EL (cell line): ENCODE results near the gene SURF6.
"Not testable (repeated sequence)": the region's sequence is repeated elsewhere in the genome, so short reads cannot be mapped to it uniquely, and the experiment has no call there.

Experiments
- DNase-seq: peaks from one replicate; pipeline ENCODE4 v3.0.0-alpha.2; 2016

The SURF6 gene

DNA sequence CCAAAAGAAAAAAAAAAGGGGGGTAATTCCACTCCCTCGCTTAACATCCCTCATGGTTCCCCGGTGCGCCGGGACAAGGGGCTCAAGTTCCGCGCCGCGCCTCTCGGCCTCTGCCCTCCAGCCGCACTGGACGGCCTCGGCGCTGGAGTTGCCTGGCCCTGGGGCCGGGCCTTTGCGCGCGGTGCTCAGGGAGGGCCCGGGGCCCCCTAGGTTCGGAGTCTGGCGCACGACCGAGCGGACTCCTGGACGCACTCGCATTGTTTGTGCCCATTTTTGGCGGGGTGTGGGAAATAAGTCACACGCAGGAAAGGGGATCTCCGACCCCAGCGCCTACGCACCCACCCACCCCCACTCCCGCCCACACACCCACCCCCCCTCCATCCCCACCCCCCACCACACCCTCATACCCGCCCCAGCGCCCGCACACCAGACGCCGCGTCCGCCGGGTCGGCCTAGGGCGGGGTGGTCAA lies 11.6 kb upstream of the SURF6 start:
- no peak for DNase-seq

DNA sequence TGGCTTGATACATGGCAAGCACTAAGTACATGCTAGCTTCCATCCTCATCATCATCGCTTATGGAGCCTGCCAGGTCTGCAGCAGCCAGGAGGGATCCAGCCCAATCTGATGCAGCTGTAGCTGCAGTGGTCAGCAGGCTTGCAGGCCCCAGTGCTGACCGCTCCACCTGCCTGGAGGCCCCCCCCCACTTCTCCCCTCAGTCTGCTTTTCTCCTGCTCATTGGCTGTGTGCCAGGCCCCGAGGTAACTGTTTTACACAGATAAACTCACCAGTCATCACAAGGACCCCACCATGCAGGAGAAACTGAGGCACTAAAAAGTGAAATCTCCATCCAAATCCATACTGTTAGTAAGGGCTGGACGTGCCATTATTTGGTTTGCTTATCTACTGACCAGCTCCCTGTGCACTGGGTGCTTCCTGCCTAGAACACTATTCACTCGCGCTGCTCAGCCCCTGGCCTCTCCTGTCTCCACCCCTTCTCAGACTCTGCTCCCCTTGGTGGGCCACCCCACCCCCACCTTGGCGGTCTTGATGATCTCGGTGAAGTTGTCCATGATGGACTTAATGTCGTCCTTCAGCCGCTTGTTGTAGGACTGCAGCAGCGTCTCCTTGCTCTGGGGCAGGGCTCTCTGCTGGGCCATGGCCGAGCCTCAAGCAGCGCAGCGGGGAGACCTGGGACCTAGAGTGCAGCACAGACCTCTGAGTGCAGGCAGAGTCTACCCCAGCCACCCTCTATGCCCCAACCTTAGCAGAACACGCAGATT lies 10.2 kb upstream of the SURF6 start:
- no peak for DNase-seq

DNA sequence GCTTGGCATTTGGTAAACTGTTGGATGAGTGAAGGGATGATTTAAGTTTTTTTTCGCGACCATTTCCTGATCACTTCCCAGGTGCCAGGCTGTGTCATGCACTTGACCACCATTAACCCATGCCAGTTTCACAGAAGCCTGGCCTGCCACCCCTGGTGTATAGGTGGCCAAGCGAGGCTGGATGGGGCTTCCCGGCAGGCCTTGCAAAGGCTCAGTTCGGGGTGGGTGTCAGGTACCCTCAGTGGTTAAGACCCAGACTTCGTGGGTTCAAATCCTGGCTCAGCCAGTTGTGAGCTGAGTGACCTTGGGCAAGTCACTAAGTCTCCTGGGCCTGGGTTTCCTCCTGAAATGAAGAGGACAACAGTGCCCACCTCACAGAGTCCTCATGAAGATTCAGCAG lies 9.6 kb upstream of the SURF6 start:
- DNase-seq: no peak

DNA sequence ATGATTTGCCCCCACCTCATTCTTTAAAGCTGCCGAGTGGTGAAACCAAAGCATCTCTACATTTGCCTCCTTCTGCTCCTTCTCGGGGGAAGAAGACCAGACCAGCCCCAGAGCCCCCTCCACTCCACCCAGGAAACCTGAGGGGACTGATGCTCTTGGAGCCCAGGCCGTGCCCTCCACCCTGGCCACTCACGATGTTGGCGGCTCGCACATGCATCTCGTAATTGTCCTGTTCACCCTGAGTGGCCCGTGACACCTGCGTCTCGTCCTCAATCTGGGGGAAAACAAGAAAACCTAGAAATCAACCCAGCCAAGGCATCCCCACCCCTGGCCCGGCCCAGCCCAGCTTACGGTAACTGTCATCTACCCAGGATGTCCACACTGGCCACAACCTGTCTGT lies 9.0 kb upstream of the SURF6 start:
- no peak for DNase-seq

DNA sequence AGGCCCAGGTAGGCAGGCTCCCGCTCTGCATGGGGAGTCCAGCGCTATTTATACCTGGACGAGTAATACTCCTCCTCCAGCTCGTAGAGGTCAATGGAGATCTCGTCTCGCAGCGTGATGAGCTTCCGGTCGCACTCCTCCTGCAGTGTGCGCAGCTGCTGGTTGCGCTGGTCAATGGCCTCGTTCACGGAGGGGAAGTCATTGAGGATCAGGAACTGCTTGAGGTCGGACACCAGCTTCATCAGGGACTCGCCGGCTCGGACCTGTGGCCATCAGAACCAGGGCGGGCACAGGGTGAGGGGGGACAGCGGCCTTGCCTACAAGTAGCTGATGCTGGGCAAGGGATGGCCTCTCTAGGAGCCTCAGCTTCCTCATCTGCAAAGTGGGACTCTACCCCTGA lies 8.1 kb upstream of the SURF6 start:
- DNase-seq: no peak

DNA sequence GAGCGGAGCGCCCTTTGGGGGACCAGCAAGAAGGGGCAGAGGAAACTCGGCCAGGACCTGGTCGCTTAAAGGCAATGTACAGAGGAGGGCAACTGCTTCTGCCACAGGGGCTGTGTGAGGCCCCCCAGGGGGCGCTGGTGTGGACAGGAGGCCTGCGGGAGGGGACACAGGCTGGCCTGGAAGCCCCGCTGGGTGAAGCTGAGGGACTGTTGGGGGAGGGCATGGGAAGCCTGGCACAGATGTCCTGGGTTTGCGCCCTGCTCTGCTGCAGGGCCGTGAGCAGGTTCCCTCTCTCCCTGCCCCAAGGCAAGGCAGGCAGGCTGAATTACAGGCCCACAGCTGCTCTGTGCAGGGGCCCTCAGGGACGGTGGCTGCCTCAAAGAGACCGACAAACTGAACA lies 6.6 kb upstream of the SURF6 start:
- no peak for DNase-seq

DNA sequence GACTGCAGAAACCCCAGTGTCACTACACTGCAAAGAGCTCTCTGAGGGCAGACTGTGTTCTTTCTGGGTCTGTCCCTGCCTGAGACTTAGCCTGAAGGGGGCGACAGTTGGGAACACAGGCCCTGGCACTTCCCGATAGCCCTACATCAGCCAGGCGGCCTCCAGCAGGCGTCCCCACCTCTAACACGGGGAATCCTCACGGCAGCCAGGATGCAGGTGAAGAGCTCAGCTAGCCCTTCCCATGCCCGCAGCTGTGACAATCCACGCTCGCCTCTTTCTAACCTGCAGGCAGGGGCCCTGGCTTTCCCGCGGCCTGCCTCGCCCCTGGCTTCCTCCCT lies 6.0 kb upstream of the SURF6 start:
- no peak for DNase-seq

DNA sequence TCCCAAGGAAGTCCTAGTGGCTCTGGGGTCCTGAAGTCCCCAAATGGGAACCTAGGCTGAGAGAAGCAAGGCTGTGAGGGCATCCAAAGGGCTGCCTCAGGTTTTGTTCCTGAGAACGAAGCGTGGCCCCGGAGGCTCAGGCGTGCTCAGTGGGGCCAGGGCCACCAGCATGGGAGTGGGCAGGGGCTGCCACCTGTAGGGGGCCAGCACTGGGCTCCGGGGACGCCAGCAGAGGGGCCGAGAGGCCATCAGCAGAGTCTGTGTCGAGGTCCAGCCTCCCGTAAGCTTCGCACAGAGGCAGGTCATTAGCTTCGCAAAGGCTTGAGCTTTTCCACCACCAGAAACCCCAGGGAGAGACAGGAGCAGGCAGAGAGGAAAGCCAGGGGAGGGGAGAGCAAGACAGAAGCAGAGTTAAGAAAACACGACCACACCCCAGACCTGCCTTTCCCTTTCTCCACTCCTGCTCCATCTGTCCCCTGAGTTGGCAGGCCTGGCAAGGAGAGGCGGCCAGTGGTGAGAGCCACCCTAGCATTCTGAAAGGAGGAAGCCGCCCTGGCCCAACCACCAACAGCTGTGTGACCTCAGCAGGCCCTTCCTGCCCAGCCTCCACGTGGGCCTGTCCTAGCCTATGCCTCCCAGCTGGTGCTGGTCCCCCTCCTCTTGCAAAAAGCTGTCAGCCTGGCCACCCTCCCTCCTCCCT lies 5.5 kb upstream of the SURF6 start:
- DNase-seq: no peak

DNA sequence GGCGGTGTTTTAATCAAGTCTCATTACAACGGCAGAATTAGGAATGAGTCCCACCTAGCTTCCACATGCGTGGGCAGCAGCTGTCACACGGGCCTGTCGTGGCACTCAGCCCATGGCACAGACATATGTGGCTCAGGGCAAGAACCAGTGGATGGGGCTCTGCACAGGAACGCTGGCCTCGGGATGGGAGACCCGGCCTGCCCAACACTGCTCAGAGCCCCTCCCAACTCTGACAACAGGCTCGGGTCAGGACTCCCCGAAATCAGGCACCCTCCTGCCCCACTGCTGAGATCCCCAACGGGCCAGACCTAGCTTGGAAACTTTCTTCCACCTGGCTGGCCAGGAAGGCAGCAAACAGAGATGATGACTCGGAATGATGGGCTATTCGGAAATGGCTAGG lies 4.9 kb upstream of the SURF6 start:
- DNase-seq: no peak

DNA sequence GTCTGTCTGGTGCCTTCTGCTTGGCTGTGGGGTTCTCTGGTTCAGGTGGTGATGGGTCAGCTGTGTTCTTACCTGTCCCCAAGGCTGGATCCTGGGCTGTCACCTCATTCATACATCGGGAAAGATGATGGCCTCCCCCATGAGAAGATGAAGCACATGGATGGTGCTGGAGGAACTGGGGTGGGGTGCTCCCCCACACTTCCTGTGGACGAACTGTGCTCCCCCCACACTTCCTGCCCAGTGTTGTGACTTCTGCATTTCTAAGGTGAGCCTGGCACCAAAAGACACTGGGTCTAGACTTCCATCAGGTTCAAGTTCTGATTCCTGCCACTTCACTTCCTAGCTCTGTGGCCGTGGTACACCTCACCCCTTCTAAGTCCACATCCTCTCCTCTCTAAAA lies 4.3 kb upstream of the SURF6 start:
- DNase-seq: no peak

DNA sequence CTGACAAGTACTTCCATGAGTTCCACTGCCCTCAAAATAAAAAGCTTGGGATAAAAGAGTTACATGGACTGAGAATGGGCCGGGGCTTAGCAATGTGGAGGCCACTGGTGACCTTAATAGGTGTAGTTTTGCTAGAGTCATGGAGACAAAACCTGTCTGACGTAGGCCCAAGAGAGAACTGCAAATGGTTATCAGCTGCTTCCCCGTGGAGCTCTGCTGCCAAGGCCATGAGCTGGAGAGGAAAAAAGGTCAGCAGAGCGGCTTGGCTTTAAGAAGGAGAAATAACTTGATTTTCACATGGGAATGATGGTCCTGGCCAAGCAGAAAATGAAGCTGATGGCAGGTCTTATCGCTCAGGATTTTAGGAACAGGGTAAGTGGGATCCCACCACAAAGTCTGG lies 3.7 kb upstream of the SURF6 start:
- DNase-seq: no peak

DNA sequence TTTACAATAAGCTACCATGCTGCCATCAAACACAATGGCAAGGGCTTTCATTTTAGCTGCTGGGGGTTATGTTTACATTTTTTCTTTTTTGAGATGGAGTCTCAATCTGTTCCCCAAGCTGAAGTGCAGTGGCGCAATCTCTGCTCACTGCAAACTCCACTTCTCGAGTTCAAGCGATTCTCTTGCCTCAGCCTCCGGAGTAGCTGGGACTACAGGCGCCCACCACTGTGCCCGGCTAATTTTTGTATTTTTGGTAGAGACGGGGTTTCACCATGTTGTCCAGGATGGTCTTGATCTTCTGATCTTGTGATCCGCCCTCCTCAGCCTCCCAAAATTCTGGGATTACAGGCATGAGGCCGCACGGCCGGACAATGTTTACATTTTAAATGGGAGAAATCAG lies 1.1 kb downstream of the SURF6 start:
- not testable (repeated sequence) for DNase-seq

DNA sequence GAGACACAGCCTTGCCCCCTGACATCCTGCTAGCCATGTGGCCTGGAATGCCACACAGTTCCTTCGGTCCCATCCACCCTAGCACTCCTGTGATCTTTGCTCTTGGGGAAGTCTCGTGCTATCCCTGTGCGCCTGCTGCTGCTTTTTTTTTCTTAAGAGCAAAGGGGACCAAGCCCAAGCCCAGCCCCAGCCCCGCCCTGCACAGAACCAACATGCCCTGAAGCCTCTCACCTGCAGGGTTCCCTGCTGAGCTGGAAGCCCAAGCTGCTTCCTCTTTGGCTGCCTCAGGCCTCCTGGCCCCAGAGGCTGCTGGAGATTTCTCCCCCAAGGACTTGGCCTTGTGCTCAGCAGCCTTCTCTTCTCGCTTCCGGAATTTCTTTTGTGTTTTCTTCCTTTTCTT lies 1.8 kb downstream of the SURF6 start:
- no peak for DNase-seq

DNA sequence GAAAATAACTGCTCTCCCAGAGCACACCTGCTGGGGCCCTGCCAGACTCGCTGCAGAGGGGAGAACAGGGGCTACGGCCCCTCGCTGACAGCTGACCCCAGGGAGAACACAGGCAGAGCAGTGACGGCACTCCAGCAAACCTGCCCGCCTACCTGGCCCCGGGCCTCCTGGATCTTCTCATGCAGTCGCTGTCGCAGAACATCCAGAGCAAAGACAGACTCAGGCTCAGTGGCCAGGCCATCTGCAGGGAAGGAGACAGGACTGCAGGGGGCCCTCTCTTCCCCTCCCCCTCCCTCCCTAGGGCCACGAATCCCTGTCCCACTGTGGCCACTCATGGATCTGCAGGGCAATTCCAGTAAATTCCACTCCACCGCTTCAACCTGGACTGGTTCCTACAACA lies 2.4 kb downstream of the SURF6 start:
- no peak for DNase-seq

DNA sequence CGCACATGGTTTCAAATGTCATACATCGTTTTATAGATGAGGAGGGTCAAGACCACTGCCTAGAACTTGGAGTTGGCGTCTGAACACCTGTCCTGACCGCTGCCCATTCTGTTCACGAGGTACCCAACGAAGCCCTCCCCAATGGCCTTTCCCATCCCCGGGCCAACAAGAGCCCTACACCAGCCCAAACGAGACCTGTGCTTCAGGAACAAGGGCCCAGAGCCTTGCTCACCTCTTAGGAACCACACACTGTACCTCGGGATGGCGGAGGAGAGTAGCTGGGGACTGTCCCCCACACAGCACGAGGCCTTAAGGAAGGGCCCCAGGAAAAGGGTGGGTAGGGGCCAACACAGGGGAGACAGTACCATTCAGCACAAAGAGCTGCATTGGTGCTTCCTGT lies 3.0 kb downstream of the SURF6 start:
- DNase-seq: no peak

DNA sequence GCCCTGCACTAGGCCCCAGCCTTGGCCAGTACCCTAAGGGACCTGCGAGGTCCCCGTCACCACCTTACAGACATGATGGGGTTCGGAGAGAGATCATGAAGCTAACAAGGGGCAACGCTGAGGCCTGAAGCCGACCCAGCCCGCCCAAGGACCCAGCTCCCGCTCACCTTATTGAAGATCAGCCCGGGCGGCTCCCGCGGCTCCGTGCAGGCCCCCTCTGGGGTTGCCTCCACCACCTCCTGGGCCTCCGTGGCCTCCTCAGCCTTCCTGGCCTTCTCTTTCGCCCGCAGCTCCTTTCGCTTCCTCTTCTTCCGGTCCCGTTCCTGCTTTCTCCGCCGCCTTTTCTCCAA lies 3.6 kb downstream of the SURF6 start:
- no peak for DNase-seq

DNA sequence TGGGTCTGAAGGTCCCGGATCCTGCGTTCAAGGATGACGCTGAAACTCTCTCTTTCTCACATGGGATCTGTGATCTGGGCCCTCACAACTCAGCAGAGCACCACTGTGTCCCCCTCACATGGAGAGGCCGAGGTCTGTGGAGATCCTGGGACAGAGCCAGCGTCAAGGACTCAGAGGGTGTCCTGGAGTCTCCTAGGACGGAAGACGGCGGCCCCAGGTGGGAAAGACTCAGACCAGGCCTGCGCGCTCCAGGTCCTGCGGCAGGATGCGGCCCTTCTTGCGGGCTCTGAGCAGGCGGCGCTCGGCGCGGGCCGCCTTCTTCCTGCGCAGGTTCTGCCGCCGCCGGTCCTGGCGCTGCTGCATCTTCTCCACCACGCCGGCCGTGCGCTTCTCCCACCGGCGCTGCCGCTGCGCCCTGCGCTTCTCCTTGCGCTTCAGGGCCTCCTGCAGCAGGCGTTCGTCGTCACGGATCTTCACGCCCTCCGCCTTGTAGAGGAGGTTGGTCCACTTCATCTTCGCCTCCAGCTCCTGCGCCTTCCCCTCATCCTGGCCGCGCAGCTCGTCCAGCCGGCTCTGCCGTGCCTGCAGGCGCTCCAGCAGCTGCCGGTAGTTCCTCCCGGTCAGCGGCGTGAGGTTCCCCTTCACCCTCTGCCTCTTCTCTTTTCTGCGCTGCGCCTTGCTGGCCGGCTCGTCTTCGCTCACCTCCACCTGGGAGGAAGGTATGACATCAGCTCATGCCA lies 4.2 kb downstream of the SURF6 start:
- DNase-seq: no peak

DNA sequence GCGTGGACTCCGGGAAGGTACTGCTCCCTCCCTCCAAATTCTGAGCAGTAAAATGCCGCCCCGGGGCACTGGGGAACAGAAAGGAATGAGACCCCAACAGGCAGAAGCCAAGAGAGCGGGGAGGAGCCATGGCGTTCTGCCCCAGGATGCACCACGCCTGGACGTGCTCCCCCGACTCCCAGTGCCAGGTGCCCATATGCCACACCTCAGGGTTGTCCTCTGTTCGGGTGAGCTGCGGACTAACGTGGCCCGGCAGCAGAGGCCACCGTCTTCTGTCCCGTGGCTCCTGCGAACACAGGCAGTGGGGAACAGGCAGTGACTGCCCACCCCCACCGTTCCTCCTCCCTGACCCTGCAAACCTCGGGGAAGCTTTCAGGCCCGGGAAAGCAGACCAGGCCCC lies 4.8 kb downstream of the SURF6 start:
- no peak for DNase-seq

DNA sequence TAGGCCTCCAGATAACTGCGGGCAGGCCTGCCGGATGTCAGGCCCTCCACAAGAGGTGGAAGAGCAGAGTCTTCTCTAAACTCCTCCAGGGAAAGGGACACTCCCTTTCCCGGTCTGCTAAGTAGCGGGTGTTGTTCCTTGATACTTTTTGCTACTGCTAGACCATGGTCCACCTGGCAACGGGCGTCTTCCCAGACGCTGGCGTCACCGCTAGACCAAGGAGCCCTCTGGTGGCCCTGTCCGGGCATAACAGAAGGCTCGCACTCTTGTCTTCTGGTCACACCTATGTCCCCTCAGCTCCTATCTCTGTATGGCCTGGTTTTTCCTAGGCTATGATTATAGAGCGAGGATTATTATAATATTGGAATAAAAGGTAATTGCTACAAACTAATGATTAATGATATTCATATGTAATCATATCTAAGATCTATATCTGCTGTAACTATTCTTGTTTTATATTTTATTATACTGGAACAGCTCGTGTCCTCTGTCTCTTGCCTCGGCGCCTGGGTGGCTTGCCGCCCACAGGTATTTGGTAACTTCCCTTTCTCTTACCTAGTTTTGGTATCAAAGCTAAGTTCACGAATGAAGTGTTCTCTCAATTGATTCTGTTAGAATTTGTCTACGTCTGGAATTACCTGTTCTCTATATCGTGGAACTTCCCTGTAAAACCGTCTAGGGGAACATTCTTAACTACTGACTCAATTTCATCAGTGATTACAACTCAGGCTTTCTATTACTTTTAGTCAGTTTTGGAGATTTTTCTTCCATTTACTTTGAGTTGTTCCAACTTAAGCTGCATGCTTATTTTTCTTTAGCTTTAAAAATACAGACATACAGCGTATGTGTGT lies 6.5 kb downstream of the SURF6 start:
- DNase-seq: not testable (repeated sequence)

DNA sequence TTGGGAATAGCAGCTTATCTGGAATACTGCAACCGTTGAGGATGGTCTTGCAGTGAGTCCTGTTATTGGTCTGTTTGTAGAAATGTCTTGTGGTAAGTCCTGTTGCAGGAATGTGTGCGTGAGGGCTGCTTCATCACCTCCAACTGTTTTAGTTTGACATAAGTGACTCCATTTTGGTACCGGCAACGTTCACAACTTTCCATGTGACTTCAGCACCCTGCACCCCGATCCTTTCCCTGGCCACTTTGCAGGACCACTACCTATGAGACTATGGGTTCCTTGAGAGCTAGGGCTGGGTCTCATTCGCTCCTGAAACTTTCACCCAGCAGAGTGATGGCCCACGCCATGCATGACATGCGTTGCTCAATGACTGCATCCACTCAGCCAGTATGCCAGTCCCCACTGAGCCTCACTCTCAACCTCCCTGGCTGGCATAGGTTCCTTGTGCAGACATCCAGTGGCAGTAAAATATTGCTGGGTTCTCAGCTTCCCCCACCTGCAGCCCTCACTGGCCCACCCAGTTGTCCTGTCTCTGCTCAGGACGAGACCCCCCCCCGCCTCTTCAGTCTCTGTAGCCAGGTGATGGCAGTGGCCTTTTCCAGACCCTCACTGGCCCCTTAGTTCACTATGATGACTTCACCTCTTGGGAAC lies 8.0 kb downstream of the SURF6 start:
- no peak for DNase-seq

DNA sequence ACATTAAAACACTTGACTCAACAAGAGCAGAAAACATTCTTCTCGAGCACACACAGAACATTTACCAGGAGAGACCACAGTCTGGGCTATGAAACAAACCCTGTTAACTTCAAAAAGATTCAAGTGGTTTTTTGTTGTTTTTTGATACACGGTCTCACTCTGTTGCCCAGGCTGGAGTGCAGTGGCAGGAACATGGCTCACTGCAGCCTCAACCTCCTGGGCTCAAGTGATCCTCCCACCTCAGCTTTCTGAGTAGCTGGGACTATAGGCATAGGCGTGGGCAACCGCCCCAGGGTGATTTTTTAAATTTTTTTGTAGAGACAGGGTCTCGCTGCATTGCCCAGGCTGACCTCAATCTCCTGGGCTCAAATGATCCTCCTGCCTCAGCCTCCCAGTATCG lies 9.0 kb downstream of the SURF6 start:
- not testable (repeated sequence) for DNase-seq

DNA sequence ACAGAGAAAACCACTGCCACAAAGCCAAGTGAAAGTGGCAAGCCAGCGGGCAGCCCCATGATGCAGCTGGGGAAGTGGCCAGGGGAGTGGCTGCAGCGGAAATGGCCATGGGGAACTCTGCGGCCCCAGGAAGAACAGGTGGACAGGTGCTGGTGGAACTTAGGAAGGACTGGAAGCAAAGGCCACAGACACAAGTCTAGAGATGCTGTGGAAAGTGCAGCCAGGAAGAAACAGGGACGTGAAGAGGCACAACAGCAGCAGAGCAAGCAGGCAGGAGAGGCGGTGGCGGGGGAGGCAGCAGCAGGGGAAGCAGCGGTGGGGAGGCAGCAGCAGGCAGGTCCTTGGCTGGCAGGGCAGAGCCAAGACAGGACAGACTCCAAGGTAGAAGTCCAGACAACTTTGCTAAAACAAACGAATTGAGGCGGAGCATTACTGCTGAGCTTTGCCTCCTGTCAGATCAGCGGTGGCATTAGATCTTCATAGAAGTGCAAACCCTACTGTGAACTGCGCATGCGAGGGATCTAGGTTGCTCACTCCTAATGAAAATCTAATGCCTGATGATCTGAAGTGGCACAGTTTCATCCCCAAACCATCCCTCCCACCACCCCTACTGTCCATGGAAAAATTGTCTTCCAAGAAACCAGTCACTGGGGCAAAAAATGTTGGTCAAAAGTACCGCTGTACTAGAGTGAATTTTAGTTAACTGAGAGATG lies 11.8 kb downstream of the SURF6 start:
- DNase-seq: no peak
